ENCODE data around the gene SCN11A. TPM values are rescaled to one million over a fixed set of nuclear protein-coding genes. Genes with fewer than 3 reads are reported as not detected.

SCN11A gene
- total RNA-seq, 1 experiment from 2014 or later: not detected

DNA sequence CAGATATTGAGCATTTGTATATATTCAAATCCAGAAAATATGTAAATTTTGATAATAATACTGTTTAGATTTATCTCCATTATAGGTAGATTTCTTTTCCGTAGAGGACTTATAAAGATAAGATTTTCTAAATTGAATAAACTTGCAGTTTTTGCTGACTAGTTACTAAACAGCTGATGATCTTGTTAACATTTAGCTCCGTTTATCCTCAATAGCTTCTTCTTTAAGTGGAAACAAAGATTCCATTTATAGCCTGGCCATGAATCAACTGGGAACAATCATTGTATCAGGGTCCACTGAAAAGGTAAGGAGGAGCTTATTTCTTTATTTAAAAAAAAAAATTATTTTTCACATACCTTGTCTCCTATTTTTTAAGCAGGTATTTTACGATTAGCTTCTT lies 16.8 kb upstream of the SCN11A start:
- BruUV-seq (replicated peaks): no TSS peak
- DNase-seq (ENCODE audit: low spot score): no peak
- H3K9me3 ChIP-seq (ENCODE audit: low read depth, low read length, poor library complexity, severe bottlenecking): no peaks in the 10 kb centered on the region
- ChIA-PET CTCF (no interaction called here), POLR2A (ENCODE audit: low non-redundant PET) (no interaction called here)
- no peak overlapping the region for H3K4me3 ChIP-seq (ENCODE audit: low read depth, low read length, poor library complexity, severe bottlenecking)
- no peak overlapping the region for H3K27ac ChIP-seq (ENCODE audit: low read depth, low read length, poor library complexity, severe bottlenecking)
- H3K27me3 ChIP-seq (replicated peaks; ENCODE audit: insufficient read depth, low read depth, low read length, poor library complexity): no peaks in the 10 kb centered on the region
- intact Hi-C loops (cut with micrococcal nuclease; ENCODE audit: unreplicated experiment): no loop called here
- no peaks in the 10 kb centered on the region for H3K4me1 ChIP-seq (ENCODE audit: insufficient read depth, low read length, poor library complexity, severe bottlenecking)
- H3K36me3 ChIP-seq (ENCODE audit: insufficient read depth, low read length, poor library complexity, severe bottlenecking): no peaks in the 10 kb centered on the region
- no peak for TF ChIP-seq EZH2 (IDR thresholded peaks at IDR 0.05; ENCODE audit: borderline replicate concordance, low read depth, low read length, poor library complexity, severe bottlenecking)
- TF ChIP-seq, protein P1, sequence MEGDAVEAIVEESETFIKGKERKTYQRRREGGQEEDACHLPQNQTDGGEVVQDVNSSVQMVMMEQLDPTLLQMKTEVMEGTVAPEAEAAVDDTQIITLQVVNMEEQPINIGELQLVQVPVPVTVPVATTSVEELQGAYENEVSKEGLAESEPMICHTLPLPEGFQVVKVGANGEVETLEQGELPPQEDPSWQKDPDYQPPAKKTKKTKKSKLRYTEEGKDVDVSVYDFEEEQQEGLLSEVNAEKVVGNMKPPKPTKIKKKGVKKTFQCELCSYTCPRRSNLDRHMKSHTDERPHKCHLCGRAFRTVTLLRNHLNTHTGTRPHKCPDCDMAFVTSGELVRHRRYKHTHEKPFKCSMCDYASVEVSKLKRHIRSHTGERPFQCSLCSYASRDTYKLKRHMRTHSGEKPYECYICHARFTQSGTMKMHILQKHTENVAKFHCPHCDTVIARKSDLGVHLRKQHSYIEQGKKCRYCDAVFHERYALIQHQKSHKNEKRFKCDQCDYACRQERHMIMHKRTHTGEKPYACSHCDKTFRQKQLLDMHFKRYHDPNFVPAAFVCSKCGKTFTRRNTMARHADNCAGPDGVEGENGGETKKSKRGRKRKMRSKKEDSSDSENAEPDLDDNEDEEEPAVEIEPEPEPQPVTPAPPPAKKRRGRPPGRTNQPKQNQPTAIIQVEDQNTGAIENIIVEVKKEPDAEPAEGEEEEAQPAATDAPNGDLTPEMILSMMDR (conservative IDR thresholded peaks at IDR 0.05; ENCODE audit: low read depth, low read length): no peak

DNA sequence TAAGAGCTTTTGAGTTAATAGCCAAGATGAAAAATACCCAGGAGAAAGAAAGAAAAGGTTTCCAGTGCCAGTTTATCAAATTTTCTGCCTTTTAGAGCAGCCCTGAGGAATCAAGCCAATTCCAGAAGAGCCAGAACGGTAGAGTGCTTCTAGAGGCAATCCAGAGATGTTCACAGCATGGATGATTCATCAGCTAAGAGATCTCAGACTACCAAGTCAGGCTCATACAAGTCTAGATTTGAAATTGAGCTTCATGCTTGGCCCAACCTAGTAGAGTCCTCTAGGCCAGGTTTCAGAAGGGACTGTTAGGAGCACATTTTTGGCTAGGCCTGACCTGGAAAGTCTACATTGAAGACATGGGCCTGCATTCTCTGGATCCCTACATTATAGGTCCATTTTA lies 15.5 kb upstream of the SCN11A start:
- BruUV-seq (replicated peaks): no TSS peak

DNA sequence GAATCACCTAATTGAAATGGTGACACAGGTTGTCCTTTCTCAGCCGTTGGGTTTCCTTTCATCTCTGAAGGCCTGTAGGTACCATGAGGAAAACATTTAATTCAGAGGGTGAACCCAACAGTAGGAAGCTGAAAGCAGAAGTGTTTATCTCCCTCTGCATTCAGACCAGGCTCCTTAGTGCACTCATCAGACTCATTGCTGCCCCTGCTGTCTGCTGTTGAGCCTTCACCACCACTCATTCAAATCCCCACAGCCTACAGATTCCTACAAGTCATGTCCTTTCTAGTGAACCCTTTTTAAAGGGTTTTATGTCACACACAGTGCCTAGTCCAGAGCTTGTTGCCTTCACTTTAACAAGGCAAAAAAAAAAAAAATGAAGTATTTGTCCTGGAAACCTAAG lies 13.5 kb upstream of the SCN11A start:
- CTCF ChIA-PET: no interaction called here
- no peak overlapping the region for H3K4me3 ChIP-seq (ENCODE audit: low read depth, low read length, poor library complexity, severe bottlenecking)
- no peaks in the 10 kb centered on the region for H3K4me1 ChIP-seq (ENCODE audit: insufficient read depth, low read length, poor library complexity, severe bottlenecking)
- peak; percentile 2 for DNase-seq (ENCODE audit: low spot score)
- TF ChIP-seq, protein P1 (conservative IDR thresholded peaks at IDR 0.05; ENCODE audit: low read depth, low read length): 0 out of 2 replicates have a peak, but pooled peaks have one; percentile 23
- TF ChIP-seq EZH2 (IDR thresholded peaks at IDR 0.05; ENCODE audit: borderline replicate concordance, low read depth, low read length, poor library complexity, severe bottlenecking): no peak
- BruUV-seq (replicated peaks): no TSS peak
- POLR2A ChIA-PET (ENCODE audit: low non-redundant PET): no interaction called here
- H3K27ac ChIP-seq (ENCODE audit: low read depth, low read length, poor library complexity, severe bottlenecking): no peak overlapping the region
- intact Hi-C loops (cut with micrococcal nuclease; ENCODE audit: unreplicated experiment): no loop called here
- no peaks in the 10 kb centered on the region for H3K27me3 ChIP-seq (replicated peaks; ENCODE audit: insufficient read depth, low read depth, low read length, poor library complexity)
- H3K9me3 ChIP-seq (ENCODE audit: low read depth, low read length, poor library complexity, severe bottlenecking): no peaks in the 10 kb centered on the region
- no peaks in the 10 kb centered on the region for H3K36me3 ChIP-seq (ENCODE audit: insufficient read depth, low read length, poor library complexity, severe bottlenecking)

More for the DNA sequence above, 15.5 kb upstream of the SCN11A start:
- TF ChIP-seq EZH2 (IDR thresholded peaks at IDR 0.05; ENCODE audit: borderline replicate concordance, low read depth, low read length, poor library complexity, severe bottlenecking): no peak
- TF ChIP-seq, protein P1 (conservative IDR thresholded peaks at IDR 0.05; ENCODE audit: low read depth, low read length): no peak
- no peak for DNase-seq (ENCODE audit: low spot score)
- H3K9me3 ChIP-seq (ENCODE audit: low read depth, low read length, poor library complexity, severe bottlenecking): no peaks in the 10 kb centered on the region
- no peak overlapping the region for H3K27ac ChIP-seq (ENCODE audit: low read depth, low read length, poor library complexity, severe bottlenecking)
- no peaks in the 10 kb centered on the region for H3K4me1 ChIP-seq (ENCODE audit: insufficient read depth, low read length, poor library complexity, severe bottlenecking)
- no peaks in the 10 kb centered on the region for H3K27me3 ChIP-seq (replicated peaks; ENCODE audit: insufficient read depth, low read depth, low read length, poor library complexity)
- intact Hi-C loops (cut with micrococcal nuclease; ENCODE audit: unreplicated experiment): no loop called here
- H3K4me3 ChIP-seq (ENCODE audit: low read depth, low read length, poor library complexity, severe bottlenecking): no peak overlapping the region
- H3K36me3 ChIP-seq (ENCODE audit: insufficient read depth, low read length, poor library complexity, severe bottlenecking): no peaks in the 10 kb centered on the region
- CTCF ChIA-PET: no interaction called here
- POLR2A ChIA-PET (ENCODE audit: low non-redundant PET): no interaction called here

Measured in A673 (cell line).